ENCODE data around the gene PPBP.
"Not testable (repeated sequence)": the region's sequence is repeated elsewhere in the genome, so short reads cannot be mapped to it uniquely, and the experiment has no call there.

The PPBP gene

DNA sequence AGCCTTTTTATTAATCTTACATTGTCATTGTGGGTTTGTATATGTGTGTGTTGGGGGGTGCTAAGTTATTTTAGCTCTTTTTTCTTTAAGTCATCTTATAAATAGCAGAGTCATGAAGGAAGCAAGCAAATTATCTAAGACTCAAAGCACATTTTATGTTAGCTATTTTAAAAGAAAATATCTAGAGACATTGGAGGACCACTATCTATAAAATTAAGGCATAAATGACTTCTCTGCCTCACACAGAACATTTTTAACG, 3.7 kb upstream of the PPBP start:
- DNase-seq = no peak

DNA sequence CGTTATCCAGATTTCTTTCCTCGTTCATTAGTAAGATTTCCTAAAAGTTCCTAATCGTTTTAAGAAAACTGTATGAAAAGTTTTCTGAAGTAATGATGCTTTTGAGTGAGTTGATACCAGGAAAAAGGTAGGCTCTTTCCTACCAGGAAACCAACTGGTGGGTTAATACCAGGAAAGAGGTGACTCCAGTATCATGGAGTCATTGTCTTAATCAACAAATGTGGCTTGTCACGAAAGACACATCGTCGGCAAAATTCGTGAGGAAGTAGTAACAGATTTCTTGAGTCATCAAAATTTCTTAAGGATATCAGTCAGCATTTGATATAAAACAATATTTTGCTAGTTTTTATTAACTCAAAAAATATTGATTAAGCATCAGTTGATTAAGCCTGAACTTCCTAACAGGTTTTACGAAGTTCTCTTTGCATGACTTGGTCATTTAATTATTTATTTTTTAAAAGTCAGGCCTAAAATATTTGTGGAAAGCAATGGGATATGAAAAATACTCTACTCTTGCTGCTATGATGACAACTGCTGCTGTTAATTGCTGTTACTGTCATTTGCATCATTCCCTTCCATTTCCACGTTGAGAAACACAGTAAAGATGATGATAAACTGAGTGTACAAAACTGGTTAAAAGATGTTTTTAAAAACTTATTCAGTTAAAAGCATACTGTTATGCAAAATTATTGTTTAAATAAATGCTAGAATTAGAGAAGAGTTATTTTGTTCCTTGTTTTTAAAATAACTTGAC, 3.2 kb upstream of the PPBP start:
- DNase-seq = no peak

DNA sequence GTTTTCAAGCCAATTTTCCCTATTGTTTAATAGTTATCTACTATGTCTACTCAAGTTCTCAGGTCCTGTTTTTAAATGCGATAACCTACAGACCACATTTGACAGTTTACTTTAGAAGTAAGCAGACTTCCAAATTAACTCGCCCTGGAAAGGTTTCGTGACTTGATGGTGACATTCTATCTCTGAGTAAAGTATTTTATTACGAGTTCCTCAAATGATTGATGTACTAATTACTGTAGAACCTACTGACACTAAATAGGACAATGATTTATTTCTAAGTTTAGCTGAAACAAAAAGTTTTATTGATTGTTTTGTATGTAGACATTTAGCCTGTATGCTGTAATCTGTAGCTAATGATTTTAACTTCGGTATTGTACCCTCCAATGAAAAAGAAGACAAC, 1.9 kb upstream of the PPBP start:
- no peak for DNase-seq

DNA sequence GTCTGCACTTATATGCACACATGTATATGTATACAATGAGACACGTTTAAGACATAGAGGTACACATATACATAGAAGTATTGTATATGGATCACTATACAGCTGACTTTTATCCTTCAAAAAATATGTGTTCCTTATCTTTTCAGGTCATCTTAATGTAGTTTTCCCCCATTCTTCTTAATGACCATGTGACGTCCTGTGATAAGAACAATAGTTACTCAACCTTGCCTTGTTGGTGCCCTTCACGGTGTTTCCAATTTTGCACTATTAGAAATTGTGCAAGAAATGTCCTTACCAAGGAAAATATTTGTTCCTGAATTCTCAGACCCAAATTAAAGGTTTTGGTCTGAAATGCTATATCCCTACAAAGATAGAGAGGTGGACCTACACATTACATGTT, 1.0 kb upstream of the PPBP start:
- no peak for DNase-seq

DNA sequence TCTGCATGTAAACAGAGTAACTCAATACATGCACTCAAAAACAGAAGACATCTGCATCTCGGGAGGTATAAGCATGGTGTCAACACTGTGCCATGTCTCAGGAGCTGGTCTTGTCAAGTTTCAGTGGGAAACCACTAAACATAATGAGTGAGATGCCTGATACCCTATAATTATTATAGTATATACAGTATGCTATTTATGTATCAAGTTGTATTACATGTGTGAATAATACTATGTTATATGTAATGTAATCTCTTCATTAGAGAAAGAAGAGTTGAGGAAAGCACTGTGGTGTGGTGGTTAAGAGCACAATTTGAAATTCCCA, 2.5 kb downstream of the PPBP start:
- DNase-seq = no peak

DNA sequence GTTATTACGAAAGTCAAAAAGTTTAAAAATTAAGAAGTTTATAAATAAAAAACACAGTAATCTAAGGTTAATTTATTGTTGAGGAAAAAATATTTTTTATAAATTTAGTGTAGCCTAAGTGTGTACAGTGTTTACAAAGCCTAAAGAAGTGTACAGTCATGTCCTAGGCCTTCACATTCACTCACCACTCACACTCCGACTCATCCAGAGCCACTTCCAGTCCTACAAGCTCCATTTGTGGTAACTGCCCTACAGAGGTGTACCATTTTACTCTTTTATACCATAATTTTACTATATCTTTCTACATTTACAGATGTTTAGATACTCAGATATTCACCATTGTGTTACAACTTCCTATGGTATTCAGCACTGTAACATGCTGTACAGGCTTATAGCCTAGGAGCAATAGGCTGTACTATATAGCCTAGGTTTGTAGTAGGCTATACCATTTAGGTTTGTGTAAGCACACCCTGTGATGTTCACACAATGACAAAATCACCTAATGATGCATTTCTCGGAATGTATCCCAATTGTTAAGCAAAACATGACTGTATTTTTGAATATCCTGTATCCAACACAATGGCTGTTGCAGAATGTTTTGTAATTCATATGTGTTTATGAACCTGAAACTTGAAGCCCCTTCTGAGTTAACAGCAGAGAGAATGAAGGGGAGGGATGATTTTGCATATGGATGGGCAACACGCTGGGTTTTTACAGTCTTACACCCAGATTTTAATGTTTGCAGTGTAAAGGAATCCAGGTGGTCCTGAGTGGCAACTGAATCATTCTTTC, 3.1 kb downstream of the PPBP start:
- DNase-seq = no peak

DNA sequence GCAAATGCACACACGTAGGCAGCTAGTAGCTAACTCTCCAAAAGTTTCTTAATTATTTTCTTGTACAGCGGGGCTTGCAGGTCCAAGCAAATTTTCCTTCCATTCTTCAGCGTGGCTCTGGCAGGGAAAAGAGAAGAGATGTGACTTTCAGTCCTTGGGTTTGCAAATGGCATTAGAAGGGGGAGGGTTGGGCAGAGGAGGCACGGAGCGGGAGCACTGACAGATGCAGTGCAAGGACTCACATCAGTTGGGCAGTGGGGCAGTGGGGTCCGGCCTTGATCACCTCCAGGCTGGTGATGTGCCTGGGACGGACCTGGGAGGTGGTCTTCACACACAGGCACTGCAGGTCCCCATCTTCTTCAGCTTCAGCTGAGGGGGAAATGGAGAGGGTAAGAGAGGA, 6.8 kb downstream of the PPBP start:
- not testable (repeated sequence) for DNase-seq

DNA sequence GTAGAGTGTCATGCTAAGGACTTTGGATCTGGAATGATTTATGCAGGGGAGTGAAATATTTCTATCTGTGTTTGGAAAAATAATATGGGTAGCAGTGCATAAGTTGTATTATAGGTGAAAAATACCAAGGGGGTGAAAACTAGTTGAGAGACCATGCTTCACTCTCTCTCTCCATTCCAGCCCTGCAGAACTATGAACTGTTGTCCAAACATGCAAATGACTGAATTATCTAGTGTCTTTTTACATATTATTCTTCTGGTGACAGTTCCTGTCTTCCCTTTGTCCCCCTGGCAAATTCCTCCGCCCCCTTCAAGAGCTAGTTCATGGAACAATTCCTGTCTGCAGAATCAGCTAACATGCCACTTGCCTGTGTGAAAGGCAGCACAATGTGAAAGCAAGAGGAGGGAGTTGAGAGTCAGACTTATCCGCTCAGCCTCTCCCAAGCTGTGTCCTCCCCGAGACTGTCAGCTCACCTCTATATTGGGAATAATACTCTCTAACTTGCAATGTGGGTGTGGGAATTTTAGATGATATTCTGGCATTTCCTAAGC, 8.5 kb downstream of the PPBP start:
- no peak for DNase-seq

DNA sequence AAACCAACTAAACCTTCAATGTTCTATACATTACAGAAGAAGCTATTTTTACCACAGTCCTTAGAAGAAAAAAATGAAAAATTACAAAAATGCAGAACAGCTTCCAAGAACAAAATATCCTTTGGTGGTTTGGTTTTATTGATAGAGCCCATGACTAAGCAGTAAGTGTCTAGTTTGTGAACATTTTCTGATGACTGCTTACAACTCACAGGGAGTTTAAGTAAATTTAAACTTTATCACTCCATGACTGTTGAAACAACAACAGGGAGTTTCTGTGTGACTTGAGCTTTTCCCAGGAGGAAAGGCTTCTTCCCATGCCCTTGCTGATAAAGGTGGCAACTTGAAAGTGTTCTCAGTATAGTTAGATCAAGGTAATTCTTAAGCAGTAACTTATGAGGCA, 9.1 kb downstream of the PPBP start:
- no peak for DNase-seq

DNA sequence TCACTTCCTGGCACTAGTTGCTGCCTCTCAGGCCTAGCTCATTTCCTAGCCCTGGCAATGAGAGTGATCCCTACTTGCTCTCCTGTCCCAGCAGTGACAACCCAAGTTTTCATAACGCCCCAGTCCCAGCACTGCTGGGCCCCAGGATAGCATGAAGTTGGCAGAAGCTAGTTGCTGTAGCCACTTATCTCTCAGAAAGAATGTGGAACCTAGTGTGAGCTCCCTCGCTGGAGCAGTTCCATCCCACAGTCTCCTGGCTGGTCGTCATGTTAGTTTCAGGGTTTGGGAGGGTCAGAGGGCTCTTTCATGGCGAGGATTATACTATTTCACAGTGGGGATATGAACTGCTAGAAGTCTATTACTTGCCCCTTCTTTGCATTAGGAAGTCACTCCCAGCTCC, 11.3 kb downstream of the PPBP start:
- no peak for DNase-seq

DNA sequence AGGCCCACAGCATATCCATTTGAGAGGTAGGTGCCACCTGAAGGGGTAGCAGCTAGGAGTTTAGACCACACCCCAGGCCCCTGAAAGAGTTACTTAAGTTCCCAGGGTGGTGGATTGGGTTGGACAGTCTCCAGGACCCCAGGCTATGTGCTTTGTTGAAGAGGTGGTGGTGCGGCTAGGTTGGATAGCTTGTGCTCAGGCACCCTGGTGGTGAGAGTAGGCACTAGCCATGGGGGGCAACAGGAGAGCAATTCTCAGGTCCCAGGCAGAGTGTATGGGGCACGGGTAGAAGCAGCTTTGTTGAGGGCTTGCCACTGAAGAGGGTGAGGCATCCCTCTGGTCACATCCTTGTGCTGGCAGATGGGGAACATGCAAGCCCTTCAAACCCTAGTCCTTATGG, 11.8 kb downstream of the PPBP start:
- DNase-seq = no peak

DNA sequence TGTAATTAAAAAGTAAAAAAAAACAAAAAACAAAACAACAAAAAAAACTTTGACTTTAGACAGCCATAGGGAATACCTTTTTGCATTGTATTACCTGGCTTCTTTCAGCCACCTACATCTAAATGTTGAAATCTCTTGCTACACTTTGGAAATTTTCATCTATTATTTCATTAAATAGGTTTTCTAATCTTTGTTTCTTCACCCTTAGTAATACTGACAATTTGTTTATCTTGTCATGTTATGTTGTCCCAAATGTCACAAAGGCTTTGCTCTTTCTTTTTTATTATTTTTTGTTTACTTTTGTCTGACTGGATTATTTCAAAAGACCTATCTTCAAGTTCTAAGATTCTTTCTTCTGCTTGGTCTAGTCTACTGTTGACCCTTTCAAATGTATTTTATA, 13.6 kb downstream of the PPBP start:
- no peak for DNase-seq

DNA sequence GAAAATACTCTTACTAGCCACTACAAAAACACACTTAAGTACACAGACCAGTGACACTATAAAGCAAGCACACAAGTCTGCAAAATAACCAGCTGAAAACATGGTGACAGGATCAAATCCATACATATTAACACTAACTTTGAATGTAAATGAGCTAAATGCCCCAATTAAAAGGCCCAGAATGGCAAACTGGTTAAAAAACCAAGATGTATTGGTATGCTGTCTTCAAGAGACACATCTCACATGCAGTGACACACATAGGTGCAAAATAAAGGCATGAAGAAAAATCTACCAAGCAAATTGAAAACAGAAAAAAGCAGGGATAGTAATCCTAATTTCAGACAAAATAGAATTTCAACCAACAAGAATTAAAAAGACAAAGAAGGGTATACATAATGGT, 17.0 kb downstream of the PPBP start:
- DNase-seq = no peak

DNA sequence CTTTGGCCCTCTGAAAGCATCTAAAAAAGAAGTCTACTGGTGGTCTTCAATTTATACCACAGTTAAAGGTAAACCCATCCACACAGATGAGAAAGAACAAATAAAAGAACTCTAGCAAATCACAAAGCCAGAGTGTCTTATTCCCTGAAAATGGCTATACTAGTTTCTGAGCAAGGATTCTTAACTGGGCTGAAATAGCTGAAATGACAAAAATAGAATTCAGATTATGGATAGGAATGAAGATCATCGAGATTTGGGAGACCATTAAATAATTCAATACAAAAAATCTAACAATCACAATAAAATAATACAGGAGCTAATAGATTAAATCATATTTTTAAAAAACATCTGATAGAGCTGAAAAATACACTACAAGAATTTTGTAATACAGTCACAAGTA, 18.0 kb downstream of the PPBP start:
- no peak for DNase-seq

DNA sequence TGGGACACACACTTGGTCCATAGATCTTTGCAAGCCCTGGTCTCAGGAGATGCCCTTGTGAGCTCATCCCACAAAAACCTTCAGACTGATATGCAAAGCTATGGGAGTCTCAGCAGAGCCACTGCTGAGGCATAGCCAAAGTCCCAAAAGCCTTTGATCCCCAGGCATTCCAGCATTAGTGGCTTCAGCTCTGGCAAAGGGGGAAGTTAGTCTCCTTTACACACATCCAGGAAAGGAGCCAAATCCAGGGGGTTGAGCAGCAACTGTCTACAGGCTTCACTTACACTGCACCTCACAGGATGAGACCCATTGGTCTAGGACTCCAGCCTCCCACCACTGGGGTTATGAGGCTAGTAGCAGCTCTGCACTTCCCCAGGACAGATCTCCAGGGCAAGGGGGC, 20.1 kb downstream of the PPBP start:
- DNase-seq = no peak

DNA sequence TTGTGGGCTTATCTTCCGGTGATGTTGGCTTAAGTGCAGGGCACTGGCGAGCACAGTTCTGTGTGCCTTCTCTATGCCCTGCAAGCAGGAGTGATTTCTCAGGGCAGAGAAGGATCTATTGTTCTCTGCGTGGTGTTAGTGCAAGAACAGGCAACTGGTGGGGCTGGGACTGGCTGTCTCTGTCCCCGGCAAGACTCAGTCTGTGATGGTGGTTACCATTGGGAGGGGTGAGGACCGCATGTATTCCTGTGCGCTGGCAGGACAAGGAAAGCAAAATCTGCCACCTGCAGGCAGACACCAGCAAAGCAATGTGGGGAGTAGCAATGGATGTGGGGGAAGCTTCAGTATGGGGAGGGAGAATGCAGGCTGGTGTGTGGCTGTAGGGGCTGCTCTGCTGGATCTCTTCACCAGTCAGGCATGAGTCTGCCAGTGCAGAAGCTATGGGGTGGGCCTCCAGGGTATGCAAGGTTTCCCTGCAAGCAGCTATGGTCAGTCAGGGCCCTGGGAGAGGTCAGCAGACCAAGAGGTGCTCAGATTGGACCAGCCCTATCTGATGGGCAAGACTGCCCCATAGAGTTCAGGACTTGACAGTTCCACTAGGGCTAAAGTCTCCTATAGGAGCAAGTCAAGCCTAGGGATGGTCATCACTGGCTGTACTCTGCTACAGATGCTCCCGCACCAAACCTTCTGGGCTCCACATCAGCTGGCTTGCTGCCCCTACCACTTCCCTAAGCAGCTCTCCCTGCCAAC, 23.0 kb downstream of the PPBP start:
- DNase-seq = peak; percentile 13

DNA sequence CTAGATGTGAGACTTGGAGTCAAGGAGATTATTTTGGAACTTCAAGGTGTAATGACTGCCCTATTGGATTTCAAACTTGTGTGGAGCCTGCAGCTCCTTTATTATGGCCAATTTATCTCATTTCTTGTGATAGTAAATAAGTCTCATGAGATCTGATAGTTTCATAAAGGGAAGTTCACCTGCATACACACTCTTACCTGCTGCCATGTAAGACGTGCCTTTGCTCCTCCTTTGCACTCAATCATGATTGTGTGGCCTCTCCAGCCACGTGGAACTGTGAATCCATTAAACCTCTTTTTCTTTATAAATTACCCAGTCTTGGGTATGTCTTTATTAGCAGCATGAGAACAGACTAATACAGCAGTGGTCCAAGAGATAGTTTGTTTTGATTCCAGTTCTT, 25.3 kb downstream of the PPBP start:
- no peak for DNase-seq

DNA sequence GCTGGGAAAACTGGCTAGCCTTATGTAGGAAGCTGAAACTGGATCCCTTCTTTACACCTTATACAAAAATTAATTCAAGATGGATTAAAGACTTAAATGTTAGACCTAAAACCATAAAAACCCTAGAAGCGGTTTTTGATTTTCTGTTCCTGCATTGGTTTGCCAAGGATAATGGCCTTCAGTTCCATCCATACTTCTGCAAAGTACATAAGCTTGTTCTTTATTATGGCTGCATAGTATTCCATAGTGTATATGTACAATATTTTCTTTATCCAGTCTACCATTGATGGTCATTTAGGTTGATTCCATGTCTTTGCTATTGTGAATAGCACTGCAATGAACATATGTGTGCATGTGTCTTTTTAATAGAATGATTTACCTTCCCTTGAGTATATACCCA, 28.9 kb downstream of the PPBP start:
- DNase-seq = not testable (repeated sequence)

DNA sequence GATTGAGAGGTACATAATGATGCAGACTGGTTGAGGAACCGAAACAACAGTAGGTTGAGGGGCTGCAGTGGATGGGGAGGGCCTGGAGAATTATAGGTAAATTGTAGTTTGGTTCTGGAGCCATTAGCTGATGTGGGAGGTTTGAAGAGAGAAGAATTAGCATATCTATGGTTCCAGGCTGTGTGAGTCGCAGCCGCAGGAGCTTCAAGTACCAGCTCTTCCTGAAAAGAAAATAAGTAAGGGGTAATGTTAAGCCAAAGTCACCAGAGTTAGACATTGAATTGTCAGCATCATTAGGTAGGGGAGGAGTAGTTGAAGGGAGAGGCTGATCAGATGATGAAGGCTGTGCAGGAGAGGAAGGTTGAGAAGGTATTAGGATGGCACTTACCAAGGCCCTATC, 35.6 kb downstream of the PPBP start:
- DNase-seq = no peak

DNA sequence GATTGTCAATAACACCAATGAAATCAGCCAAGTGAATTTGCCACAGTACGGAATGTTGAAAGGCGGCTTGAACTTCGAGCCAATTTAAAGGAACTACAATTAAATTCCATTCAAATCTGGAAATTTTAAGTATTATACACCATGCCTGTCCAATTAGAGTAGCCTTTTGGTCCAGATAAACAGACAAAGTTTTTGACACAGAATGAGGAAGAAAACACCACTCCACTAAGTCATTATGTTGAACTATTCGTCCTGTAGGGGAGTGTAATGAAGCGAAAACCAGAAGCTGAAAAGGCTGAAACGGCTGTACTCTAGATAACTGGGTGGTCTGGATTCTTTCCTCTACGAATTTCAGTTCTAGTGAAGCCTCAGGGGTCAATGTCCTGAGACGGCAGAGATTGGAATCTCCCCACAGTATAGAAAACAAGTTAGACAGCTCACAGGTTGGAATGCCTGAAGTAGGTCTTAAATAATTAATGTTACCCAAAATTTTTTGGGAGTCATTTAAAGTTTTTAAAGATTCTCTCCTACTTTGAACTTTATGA, 37.5 kb downstream of the PPBP start:
- not testable (repeated sequence) for DNase-seq

DNA sequence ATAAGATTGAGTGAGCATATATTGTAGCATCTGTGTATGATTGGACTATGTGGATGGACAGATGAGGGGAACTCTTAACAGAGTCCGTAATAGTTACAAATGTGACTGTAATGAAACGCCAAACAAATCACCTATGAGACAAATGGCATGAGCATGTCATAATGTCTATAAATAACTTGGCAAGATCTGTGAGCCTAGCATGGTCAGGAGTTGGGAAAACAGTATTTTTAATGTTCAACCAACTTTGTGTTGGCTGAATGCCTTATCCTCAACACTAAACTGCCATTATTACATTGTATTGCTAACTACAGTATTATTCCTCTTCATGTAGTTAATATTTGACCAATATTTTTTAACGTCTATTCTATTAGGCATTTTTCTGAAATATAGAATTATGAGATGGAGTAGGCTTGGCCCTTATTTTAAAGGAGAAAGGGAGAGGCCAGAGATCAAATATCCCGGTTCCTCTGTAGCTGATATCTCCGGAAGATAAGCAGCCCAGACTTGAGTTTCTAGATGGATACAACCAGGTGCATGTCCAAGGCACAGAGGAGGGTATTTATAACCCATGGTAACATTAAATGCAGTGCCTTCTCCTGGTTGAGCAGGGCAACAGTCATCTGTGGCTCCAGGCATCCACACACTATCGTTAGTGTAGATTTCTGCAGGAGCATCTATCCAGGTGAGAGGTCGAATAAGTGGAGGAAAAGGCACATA, 38.8 kb downstream of the PPBP start:
- no peak for DNase-seq

DNA sequence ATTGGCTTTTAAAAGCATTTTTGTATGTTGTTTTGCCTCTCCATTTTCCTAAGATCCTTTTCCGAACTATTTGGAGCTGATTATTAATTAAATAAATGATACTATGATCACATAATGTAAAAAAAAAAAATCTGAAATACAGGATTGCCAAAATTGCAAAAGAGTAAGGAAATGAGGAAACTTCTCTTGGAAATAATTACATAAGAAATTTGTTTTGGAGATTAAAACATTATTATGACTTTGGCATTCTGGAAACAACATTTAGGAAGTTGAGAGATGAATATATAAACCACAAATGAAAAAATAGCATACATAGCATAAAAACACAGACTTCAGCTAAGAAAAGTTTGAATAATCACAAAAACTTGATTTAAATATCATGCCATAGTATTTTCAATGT, 39.7 kb downstream of the PPBP start:
- DNase-seq = no peak

All from NCI-H774 (cell line).